Stromal cell of bone marrow (primary cell): Measurements from ENCODE around the gene ATP5PD.

Source experiments
- DNase-seq: peaks from one replicate; pipeline ENCODE4 v3.0.0-alpha.2; 2012; ENCODE audit warnings: low read depth

The ATP5PD gene

GRCh38 chr17:74994440-74994839 is 52.3 kb downstream of the ATP5PD start:
- DNase-seq: no peak

GRCh38 chr17:74992223-74992622 is 54.5 kb downstream of the ATP5PD start:
- DNase-seq: no peak

- DNase-seq: no peak
Measured at GRCh38 chr17:74990581-74991105, 56.1 kb downstream of the ATP5PD start.
